ENCODE results near the gene CDC27. TPM values are rescaled to one million over a fixed set of nuclear protein-coding genes. Genes with fewer than 3 reads are reported as not detected.

Gene CDC27
- total and polyA plus RNA-seq, 2 donors (not counting 3 experiments of a cell fraction or from before 2014, with no cell fraction given): 76.1 to 172 TPM

DNA sequence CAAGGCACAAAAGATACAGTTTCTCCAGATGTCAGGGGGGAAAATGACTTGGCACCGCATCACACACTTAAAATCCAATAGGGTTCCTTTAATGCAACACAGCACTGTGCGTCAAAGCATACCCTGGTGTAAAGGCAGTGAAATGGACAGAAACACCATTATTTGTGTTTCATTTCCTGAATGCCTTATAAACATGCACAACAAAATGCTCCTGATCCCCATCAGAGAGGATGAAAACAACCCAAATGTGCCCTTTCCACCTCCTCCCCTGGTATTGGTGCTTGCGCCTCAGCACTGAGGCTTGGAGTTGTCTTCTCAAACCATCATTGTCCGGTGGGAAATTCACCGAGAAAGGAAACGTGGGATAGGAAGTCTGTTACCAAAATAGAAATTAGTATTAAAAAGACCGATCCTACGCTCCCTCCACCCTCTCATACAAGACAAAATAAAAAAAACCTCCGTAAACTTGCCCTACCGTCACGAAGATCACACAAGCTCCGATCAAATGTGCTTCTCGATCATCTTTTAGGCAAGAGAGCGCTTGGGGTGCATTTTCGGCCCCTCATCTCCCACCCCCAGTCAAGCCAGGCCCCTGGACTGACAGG lies 722 bp downstream of the CDC27 start:
- H3K27ac ChIP-seq (ENCODE audit: insufficient read depth, low read depth, low read length): peak overlapping the region; percentile 79
- peaks cover 29% of the 10 kb centered on the region for H3K4me1 ChIP-seq (ENCODE audit: control insufficient read depth, extremely low read depth, insufficient read depth, low read length)
- peak overlapping the region; percentile 93 for H3K9ac ChIP-seq (replicated peaks; ENCODE audit: extremely low read depth, insufficient read depth, low read length)
- DNase-seq (ENCODE audit: low read depth, low spot score) (peak; percentile 71), FAIRE-seq (no peak)
- POLR2A ChIA-PET: no interaction called here
- no peaks in the 10 kb centered on the region for H3K36me3 ChIP-seq (ENCODE audit: control insufficient read depth in 2 of 2, extremely low read depth in 1 of 2, insufficient read depth in 2 of 2, low read length in 2 of 2)
- H3K4me3 ChIP-seq (replicated peaks in 1 of 3; ENCODE audit: insufficient read depth in 1 of 3, low read depth in 1 of 3, low read length in 3 of 3): peak overlapping the region; percentile 57 to 97 (median 82)
- no peaks in the 10 kb centered on the region for H3K9me1 ChIP-seq (replicated peaks; ENCODE audit: control insufficient read depth, extremely low read depth, insufficient read depth, low read length)
- H3K27me3 ChIP-seq (ENCODE audit: control insufficient read depth in 2 of 2, insufficient read depth in 2 of 2, low read length in 2 of 2): no peaks in the 10 kb centered on the region
- no peaks in the 10 kb centered on the region for H3K9me3 ChIP-seq (replicated peaks; ENCODE audit: control insufficient read depth, insufficient read depth, low read length)
- TSS peak; percentile 59 for BruUV-seq (replicated peaks)
- H3K4me2 ChIP-seq (ENCODE audit: insufficient read depth, low read length): peak overlapping the region; percentile 99
- CTCF ChIA-PET: interaction anchor here (1.4 kb wide), 1 partner anchor 11 kb away, joined by 4 read pairs; no protein-coding TSS in a partner anchor
- peaks cover 4% of the 10 kb centered on the region for H4K20me1 ChIP-seq (replicated peaks; ENCODE audit: control insufficient read depth, extremely low read depth, insufficient read depth, low read length)
- peak overlapping the region; percentile 3 for H2AFZ ChIP-seq (ENCODE audit: low read depth, low read length)
- intact Hi-C loops (cut with micrococcal nuclease): loop anchor here (2.0 kb wide), 3 partner anchors 64 to 134 kb away; partner anchors contain the start of genes EFCAB13 and ITGB3
- peaks cover 56% of the 10 kb centered on the region for H3K79me2 ChIP-seq (ENCODE audit: control insufficient read depth, insufficient read depth, low read length)
- dilution Hi-C loops (cut with MboI; ENCODE audit: extremely low pct_ligation_motif_present, low sequenced_read_pairs): no loop called here
- TF ChIP-seq POLR2AphosphoS5 (IDR thresholded peaks at IDR 0.05; ENCODE audit: insufficient read depth, low read depth, low read length): no peak
- TF ChIP-seq, protein P1, sequence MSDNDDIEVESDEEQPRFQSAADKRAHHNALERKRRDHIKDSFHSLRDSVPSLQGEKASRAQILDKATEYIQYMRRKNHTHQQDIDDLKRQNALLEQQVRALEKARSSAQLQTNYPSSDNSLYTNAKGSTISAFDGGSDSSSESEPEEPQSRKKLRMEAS (IDR thresholded peaks at IDR 0.05; ENCODE audit: insufficient read depth, insufficient read length): no peak
- TF ChIP-seq POLR2A (IDR thresholded peaks at IDR 0.05; ENCODE audit: low read depth, low read length): no peak
- TF ChIP-seq, protein P2, sequence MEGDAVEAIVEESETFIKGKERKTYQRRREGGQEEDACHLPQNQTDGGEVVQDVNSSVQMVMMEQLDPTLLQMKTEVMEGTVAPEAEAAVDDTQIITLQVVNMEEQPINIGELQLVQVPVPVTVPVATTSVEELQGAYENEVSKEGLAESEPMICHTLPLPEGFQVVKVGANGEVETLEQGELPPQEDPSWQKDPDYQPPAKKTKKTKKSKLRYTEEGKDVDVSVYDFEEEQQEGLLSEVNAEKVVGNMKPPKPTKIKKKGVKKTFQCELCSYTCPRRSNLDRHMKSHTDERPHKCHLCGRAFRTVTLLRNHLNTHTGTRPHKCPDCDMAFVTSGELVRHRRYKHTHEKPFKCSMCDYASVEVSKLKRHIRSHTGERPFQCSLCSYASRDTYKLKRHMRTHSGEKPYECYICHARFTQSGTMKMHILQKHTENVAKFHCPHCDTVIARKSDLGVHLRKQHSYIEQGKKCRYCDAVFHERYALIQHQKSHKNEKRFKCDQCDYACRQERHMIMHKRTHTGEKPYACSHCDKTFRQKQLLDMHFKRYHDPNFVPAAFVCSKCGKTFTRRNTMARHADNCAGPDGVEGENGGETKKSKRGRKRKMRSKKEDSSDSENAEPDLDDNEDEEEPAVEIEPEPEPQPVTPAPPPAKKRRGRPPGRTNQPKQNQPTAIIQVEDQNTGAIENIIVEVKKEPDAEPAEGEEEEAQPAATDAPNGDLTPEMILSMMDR (IDR thresholded peaks at IDR 0.05; ENCODE audit: extremely low read depth in 1 of 2, insufficient read depth in 1 of 2, low read depth in 1 of 2, low read length in 2 of 2): no peak
- no peak for TF ChIP-seq GATA2 (IDR thresholded peaks at IDR 0.05; ENCODE audit: insufficient read depth, insufficient read length, low read depth, low read length)
- no peak for TF ChIP-seq MYC (IDR thresholded peaks at IDR 0.05; ENCODE audit: low read depth, low read length)
- no peak for TF ChIP-seq EZH2 (IDR thresholded peaks at IDR 0.05; ENCODE audit: borderline replicate concordance, low read depth, low read length, severe bottlenecking)
- no peak for TF ChIP-seq FOS (IDR thresholded peaks at IDR 0.05; ENCODE audit: borderline replicate concordance, insufficient read depth, low read length)
